Activated CD4-positive, alpha-beta T cell treated with anti-CD3 and anti-CD28 coated beads, Interleukin-2, amount 50 U/mL, for 4 hours (primary cell): ENCODE data around the gene HAGHL.
A peak's percentile ranks its signal among the peaks of the same experiment; 100 is the strongest.

Experiments used
- DNase-seq, 2 experiments: peaks; one replicate each; pipeline ENCODE4 v3.0.0-alpha.2; 2020

The HAGHL gene

DNA sequence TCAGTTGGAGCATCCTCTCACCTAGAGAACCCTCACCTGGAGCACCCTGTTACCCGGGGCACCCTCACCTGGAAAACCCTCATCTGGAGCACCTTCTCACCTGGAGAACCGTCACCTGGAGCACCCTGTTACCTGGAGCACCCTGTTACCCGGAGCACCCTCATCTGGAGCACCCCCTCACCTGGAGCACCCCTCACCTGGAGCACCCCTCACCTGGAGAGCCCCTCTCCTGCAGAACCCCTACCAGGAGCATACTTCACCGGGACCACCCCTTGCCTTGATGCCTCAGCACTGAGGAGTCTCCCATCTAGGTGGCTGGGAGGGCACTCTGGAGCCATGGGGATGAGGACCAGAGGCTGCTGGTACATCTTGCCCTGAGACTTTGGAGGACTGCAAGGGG, 17.9 kb upstream of the HAGHL start:
- DNase-seq, result no peak

DNA sequence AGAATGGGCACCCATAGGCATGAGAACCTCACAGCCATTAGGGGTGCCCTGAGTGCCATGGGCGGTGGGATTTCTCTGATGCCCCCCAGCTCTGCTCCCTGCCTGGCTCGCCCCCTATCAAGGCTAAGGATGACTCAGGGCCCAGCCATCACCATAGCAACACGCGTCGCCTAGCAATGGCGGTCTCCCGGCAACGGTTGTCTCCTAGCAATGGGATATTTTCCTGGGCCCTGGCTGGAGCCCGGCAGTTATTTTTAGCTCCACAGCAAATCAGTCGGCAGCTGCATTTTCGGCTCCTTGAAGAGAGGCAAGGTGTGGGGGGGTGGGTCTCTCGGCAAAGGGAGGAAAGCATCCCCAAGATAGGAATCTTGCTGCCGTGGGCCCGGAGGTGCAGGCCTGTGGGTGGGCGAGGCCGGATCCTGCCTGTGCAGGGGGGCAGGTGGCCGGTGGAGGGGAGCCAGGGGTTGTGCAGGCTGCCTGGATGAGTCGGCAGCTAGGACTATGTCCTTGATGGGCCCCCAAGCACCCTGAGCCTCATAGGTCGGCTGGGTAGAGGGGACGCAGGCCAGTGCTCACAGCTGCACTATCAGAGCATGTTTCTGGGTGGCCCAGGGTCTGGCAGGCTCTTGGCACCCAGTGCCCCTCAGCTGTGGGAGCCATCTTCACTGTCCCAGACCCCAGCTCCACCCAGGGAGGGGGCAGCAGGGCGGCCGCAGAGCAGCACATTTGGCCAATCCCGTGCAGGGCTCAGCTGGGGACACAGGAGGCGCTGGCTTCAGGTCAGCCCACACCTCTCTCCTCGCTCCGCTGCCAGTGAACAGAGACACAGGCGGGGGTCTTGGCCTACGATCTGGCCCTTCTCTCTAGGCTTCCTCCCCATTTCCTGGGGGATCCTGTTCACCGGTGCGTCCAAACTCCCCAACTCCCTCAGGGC, 17.1 kb upstream of the HAGHL start:
- no peak for DNase-seq

DNA sequence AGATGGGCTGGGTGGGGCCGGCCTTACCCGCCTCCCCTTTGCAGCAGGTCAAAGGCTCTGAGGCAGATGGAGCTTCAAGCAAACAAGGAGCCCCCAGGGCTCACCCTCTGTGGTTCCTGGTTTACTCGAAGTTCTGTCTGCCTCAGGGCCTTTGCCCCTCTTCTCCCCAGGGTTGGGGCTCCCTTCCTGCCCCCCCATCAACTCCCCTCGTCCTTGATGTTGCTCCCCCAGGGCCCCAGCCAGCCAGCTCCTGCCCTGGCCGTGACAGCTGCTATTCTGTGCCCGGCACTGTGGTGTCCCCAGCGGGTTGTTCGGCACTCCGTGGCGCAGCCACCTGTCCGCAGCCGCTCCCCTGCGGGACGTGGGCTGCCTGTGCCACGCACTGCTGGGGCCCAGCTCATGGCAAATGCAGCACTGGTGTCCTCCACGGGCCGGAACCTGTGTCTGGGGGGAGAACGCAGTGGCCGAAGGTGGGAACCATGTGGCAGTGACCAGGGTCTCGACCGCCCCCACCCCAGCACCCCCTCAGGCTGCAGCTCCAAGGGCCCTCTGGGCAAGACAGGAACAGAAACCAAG, 16.3 kb upstream of the HAGHL start:
- DNase-seq, result no peak

DNA sequence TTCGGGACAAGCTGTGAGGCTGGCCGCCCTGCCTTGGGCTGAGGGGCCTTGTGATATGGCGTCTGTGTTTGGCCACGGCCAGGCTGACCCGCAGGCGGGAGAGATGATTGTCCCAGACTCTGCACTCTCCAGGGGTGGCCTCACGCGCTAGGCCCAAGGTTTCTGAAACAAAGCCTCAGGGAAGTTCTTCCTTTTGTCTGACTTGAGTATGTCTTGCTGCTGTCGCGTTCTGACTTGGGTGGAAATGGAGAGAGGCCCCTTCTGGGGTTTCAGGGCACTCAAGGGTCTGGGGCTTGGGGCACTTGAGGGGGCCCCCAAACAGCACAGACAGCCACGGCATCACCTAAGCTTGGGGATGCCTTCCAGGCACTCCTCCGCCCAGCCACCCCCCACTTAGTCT, 15.8 kb upstream of the HAGHL start:
- DNase-seq, result no peak

DNA sequence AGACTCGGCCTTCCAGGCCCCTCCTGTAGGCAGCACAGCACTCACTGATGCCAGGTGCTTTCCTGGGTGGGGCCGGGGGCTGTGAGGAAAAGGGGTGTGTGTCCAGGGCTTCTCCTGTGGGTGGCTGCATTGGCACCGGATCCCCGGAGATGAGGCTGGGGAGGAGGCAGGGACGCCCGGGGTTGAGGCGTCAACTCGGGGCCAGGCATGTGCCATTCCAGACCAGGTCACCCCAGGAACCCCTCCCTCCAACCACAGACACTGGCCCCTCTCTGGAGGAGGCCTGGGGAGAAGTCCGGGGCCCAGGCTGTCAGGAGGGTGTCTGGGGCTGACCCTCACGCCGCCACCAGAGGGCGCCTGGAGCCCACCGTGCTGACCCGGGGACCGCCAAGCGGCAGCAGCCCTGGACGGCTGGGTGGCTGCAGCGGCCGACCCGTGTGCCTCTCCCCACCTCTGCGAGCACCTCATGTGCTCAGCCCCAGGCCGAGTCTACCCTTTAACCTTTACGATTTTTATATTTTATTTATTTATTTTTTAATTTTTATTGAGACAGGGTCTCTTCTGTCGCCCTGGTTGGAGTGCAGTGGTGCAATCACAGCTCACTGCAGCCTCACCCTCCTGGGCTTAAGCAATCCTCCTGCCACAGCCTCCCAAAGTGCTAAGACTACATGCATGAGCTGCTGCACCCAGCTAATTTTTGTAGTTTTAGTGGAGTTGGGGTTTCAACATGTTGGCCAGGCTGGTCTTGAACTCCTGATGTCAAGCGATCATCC, 15.2 kb upstream of the HAGHL start:
- peak; percentile 73 to 74 for DNase-seq

DNA sequence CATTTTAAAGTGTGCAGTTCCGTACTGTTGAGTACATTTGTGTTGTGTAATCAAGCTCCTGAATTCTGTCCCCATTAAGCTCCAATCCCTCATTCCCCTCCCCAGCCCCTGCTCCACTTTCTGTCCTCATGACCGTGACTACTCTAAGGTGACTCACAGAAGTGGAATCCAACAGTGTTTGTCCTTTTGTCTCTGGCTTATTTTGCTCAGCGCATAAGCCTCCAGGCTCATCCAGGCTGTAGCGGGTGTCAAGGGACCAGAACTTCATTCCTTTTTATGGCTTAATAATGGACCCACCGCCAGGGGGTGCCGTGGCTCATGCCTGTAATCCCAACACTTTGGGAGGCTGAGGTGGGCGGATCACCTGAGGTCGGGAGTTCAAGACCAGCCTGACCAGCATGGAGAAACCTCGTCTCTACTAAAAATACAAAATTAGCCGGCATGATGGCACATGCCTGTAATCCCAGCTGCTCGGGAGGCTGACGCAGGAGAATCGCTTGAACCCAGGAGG, 14.1 kb upstream of the HAGHL start:
- DNase-seq, result peak; percentile 38 to 40

DNA sequence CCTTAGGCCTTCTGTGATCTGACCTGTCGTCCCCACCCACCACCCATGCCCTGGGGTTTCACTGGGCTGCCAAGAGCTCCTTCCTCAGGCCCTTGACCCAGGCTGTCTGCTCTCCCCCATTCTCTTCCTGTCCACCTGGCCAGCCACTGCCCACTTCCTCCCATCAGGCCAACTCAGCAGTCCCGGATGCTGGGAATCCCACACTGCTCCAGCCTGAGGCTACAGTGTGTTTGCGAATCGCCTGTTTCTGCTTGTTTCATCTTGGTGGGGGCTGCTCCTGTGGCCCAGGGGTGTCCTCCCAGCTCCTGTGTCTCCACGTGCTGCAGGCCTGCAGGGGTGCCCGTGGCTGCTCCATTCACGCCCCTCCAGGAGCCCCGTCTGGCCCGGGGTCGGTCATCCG, 12.8 kb upstream of the HAGHL start:
- DNase-seq, result no peak

DNA sequence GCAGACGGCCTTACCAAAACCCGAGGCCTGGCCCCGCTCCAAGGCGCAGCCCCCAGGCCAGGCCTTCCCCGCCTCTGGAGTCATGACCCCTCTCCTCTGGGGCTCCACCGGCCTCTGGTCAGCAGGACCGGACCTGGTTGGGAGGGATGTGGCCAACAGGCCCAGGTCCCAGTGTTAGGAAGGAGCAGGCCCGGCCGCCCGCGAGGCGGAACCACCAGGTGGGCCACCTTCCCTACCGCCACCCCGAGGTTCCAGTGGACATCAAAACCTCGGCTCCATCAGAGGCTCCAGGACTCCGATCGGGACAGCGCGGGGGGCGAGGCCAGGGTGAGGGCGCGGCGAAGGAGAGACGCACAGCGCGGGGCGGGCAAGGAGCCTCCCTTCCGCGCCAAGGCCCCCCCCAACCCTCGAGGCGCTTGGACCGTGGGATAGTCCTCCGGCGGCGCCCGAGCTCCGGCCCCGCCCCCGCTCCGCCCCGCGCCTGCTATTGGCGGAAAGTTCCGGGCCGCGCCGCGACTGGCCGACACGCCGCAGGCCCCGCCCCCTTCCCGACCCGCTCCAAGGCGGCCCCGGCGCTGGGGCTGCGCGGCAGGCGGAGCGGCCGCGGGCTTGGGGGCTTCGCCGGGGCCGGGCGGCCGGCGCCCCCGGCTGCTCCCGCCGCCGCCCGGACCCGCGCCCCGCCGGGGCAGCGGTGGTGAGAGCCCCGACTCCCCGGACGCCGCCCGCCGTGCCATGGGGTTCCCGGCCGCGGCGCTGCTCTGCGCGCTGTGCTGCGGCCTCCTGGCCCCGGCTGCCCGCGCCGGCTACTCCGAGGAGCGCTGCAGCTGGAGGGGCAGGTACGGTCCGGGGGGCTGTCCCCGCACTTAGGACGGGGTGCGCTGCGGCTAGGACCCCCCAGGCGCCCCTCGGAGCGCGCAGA, 12.1 kb upstream of the HAGHL start, which contains the start of gene METRN:
Gene METRN (plus strand): TSS at position 561 of the 919 bp plus-strand sequence. CDS start 172 bp downstream, at position 733.
- DNase-seq, result peak; percentile 82

DNA sequence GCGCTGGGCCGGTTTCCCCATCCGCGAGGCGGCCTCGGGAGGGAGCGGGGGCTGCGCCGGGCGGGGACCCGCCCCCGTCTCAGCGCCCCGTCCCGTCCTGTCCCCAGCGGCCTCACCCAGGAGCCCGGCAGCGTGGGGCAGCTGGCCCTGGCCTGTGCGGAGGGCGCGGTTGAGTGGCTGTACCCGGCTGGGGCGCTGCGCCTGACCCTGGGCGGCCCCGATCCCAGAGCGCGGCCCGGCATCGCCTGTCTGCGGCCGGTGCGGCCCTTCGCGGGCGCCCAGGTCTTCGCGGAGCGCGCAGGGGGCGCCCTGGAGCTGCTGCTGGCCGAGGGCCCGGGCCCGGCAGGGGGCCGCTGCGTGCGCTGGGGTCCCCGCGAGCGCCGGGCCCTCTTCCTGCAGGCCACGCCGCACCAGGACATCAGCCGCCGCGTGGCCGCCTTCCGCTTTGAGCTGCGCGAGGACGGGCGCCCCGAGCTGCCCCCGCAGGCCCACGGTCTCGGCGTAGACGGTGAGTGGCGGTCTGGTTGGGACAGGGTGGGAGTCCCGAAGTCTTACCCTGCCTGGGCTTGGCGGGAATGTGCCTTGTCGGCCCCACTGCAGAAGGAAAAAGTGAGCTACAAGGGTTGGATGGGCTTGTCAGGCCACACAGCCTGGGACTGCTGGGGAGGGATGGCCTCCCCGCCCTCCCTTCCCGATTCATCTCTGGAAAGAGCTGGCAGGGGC, 11.3 kb upstream of the HAGHL start:
- DNase-seq, result no peak

DNA sequence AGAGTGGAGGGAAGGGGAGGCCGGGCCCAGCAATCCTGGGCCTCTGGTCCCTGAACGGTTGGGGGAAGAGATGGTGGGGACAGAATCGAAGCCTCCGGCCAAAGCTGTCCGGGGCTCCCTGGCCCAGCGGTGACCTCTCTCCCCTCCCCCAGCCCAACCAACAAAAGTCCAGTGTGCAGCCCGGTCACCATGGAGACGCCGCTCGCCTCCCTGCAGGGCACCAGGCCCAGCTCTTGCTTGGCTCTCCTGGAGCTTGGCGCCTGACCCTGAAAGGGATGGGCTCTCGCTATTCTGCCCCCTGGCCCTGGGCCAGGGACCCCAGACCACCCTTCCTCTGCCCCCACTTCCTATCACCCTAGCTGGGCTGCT, 10.7 kb upstream of the HAGHL start:
- DNase-seq, result no peak

DNA sequence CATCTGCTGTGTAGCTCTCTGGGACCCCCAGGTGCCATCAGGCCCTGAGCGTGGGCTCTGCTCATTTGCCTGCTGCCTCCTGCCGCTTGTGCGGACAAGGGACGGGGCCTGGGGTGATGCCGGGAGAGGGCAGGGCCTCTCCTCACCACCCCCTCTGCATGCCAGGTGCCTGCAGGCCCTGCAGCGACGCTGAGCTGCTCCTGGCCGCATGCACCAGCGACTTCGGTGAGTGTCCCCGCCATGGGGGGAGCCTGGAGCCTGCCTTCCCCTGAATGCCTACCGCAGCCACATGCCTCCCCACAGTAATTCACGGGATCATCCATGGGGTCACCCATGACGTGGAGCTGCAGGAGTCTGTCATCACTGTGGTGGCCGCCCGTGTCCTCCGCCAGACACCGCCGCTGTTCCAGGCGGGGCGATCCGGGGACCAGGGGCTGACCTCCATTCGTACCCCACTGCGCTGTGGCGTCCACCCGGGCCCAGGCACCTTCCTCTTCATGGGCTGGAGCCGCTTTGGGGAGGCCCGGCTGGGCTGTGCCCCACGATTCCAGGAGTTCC, 10.1 kb upstream of the HAGHL start:
- DNase-seq, result no peak

DNA sequence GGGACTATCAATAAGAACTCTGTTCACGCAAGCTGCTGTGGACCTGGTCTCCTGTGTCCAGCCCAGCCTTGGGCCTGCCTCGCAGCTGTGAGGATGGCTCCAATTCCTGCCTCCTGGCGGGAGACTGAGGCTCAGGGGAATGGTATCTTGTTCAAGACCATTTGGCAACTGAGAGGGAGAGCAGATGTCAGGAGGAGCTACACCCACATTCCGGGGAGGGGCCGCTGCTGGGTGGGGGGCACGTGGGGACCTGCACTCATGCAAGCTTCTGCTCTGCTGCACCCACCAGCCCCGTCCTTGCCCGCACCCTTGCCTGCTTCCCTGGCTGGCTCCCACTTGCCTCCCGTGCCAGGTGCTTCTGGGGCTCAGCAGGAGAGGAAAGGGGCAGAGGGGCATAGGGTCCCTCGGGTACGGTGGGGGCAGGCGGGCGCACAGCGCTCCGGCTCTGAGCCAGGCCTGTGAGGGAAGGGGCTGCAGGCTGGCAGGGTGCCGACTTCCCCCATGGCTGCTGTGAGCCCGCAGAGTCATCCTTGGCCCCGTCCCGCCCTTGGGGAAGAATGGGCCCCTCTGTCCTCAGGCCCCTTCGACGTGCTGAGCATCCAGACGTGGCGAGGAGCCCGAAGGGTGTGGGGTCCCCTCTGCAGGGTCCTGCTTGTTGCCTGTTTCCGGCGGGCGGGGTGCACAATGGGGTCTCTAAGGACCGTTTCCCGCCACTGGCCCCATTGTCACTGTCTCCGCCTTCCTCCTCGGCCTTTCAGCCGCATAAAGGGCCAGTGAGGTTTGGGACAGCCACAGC, 9.3 kb upstream of the HAGHL start:
- no peak for DNase-seq

DNA sequence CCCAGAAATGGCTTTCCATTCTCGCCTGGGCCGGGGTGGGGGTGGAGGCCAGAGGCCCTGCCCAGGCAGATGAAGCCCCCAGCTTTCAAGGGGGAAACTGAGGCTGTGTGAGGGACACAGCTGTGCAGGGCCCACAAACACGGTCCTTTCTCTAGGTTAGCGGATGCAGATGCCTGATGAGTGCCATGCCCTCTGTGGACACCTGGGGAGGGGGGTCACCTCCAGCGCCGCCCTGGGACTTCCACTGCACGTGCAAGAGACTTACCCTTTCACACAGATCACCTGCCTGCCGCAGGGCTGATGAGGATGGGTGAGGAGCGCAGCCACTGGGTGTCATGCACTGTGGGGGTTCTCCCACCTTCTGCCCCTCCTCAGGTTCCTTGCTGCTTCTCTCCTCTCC, 8.5 kb upstream of the HAGHL start:
- DNase-seq, result no peak

DNA sequence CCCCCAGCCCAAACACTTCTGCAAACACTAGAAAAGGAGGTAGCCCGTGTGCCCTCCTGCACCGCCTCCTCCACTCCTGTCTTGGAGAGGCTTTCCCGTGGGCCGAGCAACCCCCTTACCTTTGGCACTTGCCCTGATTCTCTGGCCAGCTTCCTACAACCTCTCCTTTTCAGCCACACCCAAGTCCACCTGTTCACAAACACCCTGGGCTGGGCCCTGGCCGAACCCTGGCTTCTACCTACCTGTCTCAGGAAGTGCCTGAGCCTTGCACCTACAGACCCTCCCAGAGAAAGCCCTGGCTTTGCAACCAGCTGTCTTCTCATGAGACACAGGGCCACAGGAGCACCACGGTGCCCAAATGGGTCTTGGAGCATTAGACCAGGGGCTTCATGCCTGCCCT, 8.0 kb upstream of the HAGHL start:
- no peak for DNase-seq

DNA sequence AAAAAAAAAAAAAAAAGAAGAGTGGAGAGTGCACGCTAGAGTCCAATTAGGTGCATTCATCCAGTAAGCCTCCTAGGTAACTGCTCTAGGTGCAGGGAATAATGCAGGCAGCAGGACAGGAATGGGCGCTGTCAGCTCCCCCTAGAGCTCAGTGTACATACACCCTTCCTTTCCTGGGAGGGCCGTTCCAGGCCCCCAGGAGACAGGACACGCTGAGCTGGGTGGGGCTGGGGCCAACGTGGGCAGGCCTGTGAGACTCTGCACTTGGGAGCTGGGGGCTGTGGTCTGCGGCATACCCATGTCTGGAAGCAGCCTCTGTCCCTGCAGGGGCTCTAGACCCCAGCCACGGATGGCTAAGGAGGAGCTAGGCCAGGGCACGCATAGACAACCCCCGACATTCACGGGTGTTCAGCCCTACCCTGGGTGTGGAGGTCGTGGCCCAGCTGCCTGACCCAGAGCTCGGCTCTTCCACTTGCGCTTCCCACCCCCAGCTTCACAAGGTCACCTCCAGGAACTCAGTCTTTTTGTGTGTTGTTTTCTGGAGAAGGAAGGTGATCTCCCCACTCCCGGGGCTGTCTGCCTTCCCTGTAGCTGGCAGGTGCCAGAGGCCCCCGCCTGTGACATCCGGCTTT, 7.0 kb upstream of the HAGHL start:
- no peak for DNase-seq

DNA sequence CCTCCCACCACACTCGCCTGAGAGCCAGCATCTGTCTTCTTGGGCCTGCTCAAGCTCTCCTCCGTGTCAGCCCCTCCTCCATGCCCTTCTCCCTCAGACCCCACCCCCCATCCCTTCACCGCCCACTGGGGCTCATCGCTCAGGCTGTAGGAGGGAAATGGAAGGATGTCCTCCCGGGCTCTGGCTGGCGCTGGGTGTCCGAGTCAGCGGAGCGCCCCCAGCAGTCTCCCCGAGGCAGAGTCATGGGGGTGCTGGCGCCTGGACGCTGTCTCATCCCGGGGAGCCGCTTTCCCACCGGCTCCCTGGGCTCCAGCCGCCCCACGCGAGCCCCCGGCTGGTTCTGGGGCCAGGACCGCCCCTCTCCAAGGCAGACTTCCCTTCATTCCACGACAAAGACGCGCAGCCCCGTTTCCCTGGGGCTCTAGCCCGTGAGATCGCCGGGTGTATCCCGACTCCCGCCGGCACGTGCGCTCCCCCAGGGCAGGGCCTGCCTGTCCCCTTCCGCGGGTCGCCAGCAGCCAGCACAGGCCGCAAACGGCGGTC, 6.4 kb upstream of the HAGHL start:
- DNase-seq, result peak in 1 of 2 experiments; percentile 26

DNA sequence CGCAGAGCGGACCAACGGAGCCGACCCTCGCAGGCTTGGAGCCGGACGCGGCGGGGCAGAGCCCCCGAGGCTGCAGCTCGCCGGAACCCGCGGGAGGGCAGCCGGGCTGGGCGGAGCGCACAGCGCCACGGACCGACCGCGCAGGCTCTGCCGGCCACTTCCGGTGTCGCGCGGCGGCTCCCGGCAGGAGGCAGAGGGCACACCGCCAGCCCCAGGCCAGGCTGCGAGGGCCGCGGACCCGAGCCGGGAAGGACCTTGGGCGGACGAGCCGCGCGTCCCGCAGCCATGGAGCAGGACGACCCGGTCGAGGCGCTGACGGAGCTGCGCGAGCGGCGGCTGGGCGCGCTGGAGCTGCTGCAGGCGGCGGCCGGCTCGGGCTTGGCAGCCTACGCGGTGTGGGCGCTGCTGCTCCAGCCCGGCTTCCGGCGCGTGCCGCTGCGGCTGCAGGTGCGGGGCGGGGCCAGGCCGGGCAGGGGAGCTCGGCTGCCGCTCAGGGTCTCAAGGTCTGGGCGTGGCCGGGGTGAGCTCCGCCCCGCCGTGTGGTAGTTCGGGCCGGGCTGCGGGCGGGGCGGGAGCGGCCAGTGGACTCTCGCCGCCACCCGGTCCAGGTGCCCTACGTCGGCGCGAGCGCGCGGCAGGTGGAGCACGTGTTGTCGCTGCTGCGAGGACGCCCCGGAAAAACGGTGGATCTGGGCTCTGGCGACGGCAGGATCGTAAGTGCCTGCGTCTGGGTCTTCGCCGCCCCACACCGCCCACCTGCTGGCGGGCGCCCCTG, 5.7 kb upstream of the HAGHL start, which contains the start of gene ANTKMT:
Gene ANTKMT (plus strand): TSS at position 157 of the 775 bp plus-strand sequence. CDS start 129 bp downstream, at position 286.
- DNase-seq, result peak in 1 of 2 experiments; percentile 35

DNA sequence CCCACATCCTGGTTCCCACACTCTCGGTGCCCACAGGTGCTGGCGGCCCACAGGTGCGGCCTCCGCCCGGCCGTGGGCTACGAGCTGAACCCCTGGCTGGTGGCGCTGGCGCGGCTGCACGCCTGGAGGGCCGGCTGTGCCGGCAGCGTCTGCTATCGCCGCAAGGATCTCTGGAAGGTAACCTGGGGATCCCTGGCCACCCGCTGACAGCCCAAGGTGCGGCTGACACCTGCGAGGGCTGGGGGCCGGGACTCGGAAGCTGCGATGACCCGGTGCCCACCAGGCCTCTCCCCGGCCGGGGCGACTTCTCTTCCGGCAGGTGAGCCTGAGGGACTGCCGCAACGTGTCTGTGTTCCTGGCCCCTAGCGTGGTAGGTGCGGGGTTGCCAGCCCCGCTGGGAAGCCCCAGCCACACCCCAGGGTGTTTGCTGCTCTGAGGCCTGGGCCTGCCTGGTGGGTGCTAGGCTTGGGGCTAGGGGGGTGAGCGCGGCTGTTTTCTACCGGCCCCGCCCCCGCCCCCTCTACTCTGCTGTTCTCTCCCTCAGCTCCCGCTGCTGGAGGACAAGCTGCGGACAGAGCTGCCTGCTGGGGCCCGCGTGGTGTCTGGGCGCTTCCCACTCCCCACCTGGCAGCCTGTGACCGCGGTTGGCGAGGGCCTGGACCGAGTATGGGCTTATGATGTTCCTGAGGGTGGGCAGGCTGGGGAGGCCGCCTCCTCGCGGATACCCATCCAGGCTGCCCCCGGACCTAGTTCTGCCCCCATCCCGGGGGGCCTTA, 5.0 kb upstream of the HAGHL start:
- no peak for DNase-seq
